HG02943 (cell line): ENCODE results near the gene C1orf159.
"Not testable (repeated sequence)": the region's sequence is repeated elsewhere in the genome, so short reads cannot be mapped to it uniquely, and the experiment has no call there.

ENCODE experiments used
- ATAC-seq: cut with Tn5 transposase; IDR thresholded peaks from one replicate; pipeline ENCODE4 v1.9.1; 2021; ENCODE audit warnings: mild to moderate bottlenecking, low read depth, moderate library complexity; ENCODE audit not compliant: unreplicated experiment

The C1orf159 gene

DNA sequence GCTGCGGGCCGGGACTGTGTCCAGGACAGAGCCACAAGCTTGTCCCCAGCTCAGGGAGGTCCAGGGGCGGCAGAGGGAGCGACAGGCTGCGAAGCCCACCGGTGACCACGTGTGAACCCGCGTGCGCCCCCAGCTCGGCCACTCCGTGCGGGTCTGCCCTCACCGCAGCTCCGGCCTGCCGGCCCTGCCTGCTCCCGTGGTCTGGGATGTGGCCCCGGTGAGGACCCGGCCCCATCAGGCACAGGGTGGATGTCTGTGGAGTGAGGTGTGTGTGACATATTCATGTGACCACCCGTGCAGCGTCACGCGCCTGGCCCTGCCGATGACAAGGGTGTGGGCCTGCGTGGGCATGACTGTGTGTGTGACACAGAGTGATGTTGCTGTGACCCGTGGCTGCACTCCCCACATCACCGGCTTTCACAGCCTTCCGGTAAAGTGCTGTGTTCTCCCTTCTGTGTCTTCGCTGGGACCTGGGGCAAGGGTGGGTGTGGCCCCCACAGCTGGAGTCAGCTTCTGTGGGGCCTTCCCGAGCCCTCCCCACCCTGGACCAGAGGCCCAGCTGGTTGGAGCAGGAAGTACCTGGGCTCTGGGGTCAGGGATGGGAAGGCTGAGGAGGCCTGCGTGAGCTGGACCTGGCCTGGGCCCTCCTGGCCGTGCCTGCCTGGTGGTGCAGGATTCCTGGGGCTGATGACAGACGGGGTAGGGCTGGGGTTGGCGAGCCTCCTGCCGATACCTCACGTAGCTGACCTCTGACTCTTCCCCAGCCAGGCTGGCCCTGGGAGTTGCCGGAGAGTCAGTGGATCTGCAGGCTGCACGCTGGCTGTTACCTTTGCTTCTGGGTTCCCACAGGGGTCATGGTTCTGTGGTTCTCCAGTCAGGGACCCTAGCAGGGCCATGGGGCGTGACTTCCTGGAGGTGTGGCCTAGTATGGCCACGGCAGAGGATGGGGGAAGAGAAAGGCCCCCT, 45.9 kb downstream of the C1orf159 start:
- ATAC-seq, result no peak

DNA sequence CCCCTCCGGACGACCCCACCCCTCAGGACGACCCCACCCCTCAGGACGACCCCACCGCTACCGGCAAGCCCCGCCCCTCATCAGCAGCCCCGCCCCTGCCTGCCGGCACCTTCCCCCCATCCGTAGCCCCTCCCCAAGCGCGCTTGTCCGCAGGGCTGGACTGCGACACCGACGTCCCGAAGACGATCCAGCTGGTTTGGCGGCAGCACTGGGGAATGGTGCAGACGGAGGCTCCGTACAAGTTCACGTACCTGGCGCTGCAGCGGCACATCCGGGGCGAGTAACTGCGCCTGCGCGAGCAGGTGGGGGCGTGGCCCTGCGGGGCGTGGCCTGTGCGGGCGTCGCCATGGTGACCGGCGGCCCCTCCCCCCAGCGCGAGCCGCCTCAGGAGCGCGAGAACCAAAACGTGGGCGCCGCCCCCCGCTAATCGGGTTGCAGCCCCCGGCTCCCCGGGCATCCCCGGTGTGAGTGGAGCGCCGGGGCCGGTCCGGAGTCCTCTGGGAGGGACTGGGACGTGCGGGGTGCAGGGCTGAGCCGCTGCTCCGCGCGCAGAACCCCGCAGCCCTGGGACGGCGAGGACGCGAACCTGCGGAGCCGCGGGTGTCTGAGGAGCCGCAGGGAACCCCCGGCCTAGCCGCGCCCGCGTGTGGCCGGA, 46.7 kb downstream of the C1orf159 start:
- ATAC-seq, result no peak

DNA sequence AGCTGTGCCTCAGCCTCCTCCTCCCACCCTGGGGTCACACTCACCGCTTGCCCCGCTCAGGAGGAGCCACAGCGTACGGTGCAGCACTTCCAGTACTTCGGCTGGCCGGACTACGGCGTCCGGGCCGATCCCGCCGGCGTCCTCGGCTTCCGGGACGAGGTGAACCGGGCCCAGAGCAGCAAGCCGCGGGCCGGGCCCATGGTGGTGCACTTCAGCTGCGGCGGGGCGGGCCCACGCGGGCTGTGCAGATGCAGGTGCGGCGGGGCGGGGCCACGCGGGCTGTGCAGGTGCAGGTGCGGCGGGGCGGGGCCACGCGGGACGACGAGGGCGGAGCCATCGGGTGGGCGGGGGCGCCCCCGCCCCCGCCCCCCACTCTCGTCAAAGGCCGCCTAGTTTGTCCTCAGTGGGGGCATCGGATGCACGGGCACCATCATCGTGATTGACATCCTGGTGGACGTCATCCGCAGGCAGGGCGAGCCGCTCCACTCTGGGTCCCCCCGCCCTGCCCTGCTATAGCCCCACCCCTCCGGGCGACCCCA, 47.3 kb downstream of the C1orf159 start:
- ATAC-seq, result no peak

DNA sequence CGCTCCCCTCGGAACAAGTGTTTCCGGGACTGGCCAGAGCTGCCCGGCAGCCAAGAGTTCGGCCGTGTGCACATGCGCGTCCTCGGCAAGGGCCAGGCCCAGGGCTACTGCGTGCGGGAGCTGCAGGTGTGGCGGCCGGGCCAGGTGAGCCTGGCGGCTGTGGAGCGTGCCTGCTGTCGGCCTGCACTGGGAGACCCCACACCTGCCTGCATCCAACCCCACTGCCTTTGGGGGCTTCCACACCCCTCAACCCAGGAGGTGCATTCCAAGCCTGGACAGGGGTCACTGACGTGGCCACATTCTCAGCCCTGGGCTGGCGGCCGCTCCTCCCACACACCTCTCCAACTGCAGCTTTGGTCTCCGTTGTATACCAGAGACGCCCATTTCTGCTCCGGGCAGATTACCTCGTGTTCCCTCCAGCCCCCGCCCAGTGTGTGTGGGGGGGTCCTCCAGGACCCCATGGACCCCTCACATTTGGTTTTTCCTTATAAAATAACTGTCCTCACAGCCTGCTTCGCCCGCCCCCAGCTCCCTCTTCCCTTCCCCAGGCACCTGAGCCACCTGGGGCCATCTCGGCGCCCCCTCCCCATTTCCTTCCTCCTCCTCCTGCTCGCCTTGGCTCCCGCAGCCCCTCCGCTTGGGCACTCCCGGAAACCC, 47.9 kb downstream of the C1orf159 start:
- ATAC-seq, result no peak

DNA sequence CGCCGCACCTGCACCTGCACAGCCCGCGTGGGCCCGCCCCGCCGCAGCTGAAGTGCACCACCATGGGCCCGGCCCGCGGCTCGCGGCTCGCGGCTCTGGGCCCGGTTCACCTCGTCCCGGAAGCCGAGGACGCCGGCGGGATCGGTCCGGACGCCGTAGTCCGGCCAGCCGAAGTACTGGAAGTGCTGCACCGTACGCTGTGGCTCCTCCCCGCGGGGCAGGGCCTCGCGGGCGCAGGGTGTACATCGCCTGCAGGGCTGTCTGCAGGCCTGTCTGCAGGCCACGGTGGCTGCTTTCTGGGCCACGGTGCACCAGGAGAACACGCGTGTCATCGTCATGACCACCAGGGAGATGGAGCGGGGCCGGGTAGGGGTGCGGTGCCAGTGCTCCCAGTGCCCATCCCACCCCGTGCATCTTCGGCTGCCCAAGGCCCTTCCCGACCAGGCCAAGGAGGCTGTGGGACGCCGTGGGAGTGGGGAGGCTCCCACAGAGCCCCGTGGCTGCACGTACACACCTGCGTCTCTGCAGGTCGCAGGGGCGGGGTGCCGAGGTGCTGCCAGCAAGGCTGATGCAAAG, 48.5 kb downstream of the C1orf159 start:
- ATAC-seq, result no peak

DNA sequence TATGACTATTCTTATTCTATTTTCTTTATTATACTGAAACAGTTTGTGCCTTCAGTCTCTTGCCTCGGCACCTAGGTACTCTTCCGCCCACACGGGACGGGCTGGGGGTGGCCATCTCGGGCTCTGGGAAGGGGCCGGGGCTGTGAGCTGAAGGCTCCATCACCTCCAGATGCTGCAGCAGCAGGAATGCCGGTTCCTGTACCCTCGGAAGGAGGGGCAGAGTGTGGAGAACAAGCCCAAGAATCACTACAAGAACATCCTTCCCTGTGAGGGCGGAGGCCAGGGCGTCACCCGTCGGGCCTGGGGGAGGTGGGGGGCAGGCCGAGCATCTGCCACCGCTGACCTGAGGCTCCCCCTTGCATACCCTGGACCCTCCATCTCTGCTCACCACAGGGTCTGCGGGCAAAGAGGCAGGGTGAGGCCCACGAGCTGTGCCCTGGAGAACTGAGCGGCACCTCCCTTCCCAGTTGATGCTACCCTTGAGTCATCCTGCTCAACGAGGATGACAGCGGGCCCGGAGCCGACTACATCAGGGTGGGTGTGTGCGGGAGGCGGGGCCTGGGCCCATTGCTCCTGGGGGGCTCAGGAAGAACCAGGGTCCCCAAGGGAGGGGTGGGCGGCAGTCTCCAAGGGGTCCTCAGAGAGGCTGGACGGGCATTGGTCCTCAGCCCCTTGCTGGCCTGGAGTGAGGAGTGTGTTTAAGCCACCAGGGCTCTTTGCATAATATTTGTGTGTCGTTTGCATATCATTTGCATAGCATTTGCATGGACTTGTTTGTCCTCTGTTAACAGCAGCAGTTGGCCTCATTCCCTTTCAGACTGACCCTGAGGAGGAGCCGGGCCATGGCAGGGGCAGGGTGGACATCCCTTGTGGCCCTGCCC, 49.2 kb downstream of the C1orf159 start:
- no peak for ATAC-seq

DNA sequence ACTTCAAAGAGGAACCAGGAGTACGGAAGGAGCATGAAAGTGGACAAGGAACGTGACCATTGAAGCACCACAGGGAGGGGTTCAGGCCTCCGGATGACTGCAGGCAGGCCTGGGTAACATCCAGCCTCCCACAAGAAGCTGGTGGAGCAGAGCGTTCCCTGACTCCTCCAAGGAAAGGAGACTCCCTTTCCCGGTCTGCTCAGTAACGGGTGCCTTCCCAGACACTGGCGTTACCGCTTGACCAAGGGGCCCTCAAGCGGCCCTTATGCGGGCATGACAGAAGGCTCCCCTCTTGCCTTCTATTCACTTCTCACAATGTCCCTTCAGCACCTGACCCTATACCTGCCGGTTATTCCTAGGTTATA, 50.0 kb downstream of the C1orf159 start:
- not testable (repeated sequence) for ATAC-seq

DNA sequence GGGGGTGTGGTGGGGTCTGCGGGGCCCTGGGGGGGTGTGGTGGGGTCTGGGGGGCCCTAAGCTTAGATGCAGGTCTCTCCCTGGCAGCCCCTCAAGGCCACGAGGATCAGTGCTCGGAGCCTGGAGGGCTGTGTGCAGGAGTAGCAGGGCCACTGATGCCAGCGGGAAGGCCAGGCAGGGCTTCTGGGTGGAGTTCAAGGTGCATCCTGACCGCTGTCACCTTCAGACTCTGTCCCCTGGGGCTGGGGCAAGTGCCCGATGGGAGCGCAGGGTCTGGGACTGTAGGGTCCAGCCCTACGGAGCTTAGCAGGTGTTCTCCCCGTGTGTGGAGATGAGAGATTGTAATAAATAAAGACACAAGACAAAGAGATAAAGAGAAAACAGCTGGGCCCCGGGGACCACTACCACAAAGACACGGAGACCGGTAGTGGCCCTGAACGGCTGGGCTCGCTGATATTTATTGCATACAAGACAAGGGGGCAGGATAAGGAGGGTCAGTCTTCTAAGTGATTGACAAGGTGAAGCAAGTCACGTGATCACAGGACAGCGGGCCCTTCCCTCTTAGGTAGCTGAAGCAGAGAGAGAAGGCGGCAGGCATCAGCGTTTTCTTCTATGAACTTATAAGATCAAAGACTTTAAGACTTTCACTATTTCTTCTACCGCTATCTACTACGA, 50.5 kb downstream of the C1orf159 start:
- ATAC-seq, result no peak

DNA sequence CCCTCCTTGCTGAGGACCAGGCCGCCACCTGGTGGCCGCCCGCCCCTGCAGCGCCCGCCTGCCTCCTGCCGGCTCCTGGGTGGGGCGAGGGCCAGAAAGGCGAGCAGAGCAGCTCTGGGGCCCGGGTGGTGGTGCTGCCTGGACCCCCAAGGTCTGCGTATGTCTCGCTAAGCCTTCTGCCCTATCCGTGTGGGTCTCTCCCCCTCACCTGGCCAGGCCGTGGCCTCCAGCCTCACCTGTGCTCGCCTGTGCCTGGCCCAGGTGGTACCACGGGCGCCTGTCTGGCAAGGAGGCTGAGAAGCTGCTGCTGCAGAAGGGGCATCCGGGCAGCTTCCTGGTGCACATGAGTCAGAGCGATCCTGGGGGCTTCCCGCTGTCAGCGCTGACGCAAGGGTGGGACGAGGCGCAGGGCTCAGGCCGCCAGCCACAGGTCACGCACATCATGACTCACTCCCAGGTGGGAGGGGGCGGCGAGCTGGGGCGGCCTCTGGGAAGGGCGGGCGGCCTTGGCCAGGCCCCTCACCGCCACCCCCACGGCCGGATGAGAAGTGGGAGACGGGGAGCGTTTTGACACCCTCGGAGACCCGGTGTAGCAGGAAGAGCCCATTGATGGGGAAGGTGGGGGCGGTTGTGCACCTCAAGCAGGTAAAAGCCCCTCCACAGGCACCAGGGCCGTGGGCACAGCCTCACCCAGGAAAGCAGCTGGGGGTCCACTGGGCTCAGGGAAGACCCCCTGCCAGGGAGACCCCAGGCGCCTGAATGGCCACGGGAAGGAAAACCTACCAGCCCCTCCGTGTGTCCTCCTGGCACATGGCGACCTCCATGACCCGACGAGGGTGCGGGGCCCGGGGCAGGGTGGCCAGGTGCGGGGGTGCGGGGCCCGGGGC, 51.7 kb downstream of the C1orf159 start:
- no peak for ATAC-seq

DNA sequence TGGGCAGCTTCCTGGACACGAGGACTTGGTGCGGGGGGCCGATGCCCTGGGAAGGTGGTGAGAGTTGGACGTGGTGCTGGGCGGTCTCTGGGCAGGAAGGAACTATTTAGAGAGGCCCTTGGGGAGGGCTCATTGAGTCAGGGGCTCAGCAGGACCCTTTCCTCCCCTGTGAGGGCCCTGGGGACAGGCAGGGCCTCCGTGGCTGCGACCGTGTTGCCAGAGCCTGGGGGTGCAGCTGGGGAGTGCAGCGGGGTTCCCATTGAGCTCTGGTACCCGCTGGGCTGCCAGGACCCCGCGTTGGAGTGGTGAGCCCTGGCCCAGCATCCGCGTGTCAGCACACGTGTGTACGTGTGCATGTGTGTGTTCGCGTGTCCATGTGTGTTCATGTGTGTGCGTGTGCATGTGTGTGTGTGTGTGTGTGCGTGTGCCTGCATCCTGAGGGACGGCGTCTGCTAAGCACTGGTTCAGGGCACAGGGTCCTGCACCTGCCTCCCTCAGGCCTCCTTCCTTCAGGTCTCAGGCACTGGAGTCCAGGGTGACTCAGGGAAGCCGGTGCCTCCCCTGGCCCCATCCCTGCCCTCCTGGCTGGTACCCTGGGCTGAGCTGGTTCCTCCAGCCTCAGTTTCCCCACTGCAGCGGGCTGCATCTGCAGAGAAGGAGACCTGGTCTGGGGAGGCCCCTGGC, 52.5 kb downstream of the C1orf159 start:
- no peak for ATAC-seq

DNA sequence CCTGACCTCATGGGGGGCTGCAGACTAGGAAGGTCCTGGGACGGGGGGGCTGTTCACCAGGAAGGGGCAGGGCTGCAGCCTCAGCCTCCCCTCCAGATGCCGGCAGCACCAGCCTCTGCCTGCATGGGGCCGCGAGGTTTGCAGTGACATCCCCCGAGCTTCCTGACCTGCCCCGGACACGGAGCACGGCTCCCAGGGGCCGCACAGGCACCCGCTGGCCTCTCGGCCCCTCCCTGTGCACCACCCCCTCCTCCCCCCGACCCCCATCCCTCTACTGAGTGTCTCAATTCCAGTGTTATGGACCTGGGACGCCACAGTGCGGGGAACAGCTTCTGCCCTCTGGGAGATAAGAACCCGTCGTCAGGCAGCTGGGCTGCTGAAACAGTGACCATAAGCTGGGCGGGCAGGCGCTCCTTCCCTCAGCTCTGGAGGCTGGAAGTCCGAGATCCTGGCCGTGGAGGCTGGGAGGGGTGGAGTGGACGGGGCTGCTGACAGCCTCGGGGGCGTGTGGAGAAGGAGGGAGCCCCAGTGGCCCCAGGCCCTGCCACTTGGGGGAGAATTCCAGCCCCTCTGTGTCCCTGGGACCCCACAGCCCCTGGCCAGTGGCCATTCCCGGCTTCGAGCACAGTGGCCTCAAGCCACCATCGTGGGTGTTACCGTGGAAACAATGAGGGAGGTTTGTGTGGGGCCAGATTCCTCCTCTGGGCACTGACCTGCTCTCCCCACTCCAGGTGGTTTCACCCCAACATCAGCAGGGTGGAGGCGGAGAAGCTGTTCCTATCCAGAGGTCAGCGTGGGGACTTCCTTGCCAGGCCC, 53.3 kb downstream of the C1orf159 start:
- no peak for ATAC-seq

DNA sequence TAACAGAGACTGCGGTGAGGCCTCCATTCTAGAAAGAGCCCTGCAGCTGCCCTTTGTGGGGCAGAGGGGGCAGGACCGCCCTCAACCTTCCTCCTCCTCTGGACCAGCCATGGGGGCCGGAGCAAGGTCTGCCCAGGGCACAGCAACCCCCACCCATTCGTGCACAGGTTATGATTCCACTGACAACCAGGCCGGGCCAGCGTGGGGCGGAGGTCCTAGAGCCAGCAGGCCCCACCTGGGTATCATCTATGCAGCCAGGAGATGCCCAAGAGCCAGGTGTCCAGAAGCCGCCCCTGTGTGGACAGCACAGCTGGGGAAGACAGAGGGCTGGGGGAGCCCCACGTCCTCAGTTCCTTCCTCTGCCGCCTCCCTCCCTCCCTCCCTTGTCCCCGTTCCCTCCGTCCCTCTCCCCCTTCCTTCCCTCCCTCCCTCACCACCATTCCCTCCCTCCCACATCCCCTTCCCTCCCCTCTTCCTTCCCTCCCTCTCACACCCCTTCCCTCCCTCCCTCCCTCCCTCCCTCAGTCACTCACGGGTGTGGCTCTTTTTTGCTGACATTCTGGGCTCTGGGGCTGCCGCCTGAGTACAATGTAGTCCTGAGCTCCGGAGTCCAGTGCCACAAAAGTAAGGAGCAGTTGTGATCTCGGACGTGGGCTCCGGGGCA, 54.1 kb downstream of the C1orf159 start:
- ATAC-seq, result no peak

DNA sequence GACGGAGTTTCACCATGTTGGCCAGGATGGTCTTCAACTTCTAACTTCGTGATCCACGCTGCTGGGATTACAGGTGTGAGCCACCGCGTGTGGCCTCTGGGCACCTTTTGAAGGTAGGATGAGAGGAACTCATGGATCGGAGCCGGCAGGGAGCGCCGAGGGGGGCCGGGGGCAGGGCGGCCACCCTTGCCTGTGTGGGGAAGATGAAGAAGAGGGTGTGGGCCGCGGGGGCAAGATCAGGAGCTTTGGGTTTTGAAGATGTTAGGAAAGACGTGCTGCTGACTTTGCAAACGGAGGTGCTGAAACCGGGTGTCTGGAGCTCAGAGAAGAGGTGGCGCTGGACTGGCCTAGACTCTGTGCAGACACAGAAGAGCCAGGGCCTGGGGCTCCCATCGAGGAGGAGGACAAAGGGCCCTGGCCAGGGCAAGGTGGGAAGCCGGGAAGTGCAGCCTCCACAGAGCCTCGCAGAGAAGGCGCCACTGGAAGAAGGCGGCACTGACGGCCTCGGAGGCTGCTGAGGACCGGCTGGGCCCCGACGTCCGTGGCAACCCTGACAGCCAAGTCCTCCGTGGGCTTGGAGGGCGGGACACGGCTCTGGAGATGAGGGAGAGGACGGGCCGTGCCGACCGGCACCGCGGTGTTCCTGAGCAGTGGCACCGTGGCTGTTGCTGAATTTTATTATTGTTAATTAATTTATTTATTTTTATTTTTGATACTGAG, 55.4 kb downstream of the C1orf159 start:
- ATAC-seq, result no peak

DNA sequence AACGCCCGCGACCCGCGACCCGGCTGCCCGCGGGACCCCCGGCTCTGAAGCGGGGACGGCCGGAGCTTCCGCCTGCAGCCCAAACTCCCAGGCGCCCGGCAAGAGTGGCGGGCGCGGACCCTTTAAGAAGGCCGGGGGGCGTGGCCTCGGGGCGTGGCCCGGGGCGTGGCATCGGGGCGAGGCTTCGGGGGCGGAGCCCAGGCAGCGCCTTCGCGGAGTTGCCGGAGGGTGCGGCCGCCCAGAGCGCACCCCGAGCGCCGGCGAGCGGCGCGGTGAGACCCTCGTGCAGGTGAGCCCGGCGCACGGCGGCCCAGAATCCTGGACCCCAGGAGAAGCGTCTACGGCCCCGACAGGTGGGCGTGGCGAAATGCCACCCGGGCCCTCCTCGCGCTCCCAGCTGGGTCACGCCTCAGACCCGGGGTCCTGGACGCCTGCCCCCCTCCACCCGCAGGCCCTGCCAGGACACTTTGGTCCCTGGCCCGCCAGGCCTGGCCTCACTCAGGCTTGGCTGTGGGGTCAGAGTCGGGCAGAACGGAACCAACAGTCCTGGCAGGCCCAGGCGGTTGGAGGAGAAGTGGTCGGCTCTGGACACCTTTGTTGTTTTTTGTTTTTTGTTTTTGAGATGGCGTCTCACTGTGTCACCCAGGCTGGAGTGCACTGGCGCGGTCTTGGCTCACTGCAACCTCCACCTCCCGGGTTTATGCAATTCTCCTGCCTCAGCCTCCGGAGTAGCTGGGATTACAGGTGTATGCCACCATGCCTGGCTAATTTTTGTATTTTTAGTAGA, 56.2 kb downstream of the C1orf159 start:
- peak; percentile 72 for ATAC-seq

DNA sequence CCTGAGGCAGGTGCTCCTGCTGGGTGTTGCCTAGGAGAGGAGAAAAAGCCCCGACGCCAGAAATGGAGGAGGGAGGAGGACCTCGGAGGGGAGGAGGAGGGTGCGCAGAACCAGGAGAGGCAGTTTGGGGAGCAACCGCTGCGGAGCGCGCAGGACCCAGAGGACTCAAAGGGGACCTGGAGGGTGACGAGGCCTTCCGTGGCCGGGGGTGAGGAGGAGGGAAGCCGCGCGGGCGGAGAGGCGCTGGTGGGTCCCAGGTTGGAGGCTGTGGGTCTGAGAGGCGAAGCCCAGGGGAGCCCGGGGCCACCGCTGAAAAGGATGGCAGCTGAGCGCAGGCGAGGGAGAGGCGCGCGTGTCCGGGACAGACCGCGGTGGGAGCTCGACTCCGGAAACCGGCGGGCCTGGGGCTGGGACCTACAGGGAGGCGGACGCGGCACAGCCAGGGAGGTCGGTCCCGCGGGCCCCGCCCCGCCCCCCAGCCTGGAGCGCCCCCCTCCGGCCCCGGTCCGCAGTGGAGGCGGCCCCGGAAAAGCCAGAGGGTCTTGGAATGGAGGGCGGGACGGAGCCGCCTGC, 56.9 kb downstream of the C1orf159 start:
- ATAC-seq, result peak; percentile 27
